GM23338 (cell line): ENCODE data around the gene FGFR2. TPM values are rescaled to one million over a fixed set of nuclear protein-coding genes. Genes with fewer than 3 reads are reported as not detected.

Source experiments
- ATAC-seq: fragments of 200-7000 bp; cut with Tn5 transposase; 3 replicates; pipeline ENCODE4 v1.9.1; 2020
- DNase-seq: peaks from one replicate; pipeline ENCODE4 v3.0.0-alpha.2; 2015; ENCODE audit warnings: low spot score
- H2AFZ ChIP-seq: fragments of 200-600 bp; sonication (generic); 2 replicates; pipeline ENCODE4 v1.8.0; 2016; ENCODE audit warnings: antibody characterized with exemption, mild to moderate bottlenecking, moderate library complexity
- H3F3A ChIP-seq: fragments of 200-600 bp; sonication (generic); replicated peaks from 2 replicates; pipeline ENCODE4 v1.8.0; 2017; ENCODE audit warnings: antibody characterized with exemption, mixed run types, low read depth
- H3K27ac ChIP-seq: fragments of 200-600 bp; sonication (generic); 2 replicates; pipeline ENCODE4 v1.6.1; 2016; ENCODE audit warnings: low read depth
- H3K27me3 ChIP-seq: fragments of 200-600 bp; sonication (generic); 2 replicates; pipeline ENCODE4 v1.8.0; 2016; ENCODE audit warnings: mild to moderate bottlenecking, mixed run types, moderate library complexity; ENCODE audit not compliant: insufficient read depth
- H3K36me3 ChIP-seq: fragments of 200-600 bp; sonication (generic); 2 replicates; pipeline ENCODE4 v1.8.0; 2016; ENCODE audit warnings: mild to moderate bottlenecking; ENCODE audit not compliant: insufficient read depth
- H3K4me1 ChIP-seq: fragments of 200-600 bp; sonication (generic); 2 replicates; pipeline ENCODE4 v1.8.0; 2016; ENCODE audit warnings: mild to moderate bottlenecking, moderate library complexity; ENCODE audit not compliant: insufficient read depth
- H3K4me2 ChIP-seq: fragments of 200-600 bp; sonication (generic); 2 replicates; pipeline ENCODE4 v1.7.1; 2017; ENCODE audit warnings: mixed run types
- H3K4me3 ChIP-seq: fragments of 200-600 bp; sonication (generic); 2 replicates; pipeline ENCODE4 v1.6.1; 2016; ENCODE audit warnings: mixed run types
- H3K79me2 ChIP-seq: fragments of 200-600 bp; sonication (generic); replicated peaks from 2 replicates; pipeline ENCODE4 v1.8.0; 2017; ENCODE audit warnings: mild to moderate bottlenecking; ENCODE audit not compliant: insufficient read depth
- H3K9me2 ChIP-seq: fragments of 200-600 bp; sonication (generic); 2 replicates; pipeline ENCODE4 v1.8.0; 2017; ENCODE audit not compliant: insufficient read depth
- H4K20me1 ChIP-seq: fragments of 200-600 bp; sonication (generic); replicated peaks from 2 replicates; pipeline ENCODE4 v1.8.0; 2017; ENCODE audit warnings: mild to moderate bottlenecking; ENCODE audit not compliant: insufficient read depth
- H3K27ac Mint-ChIP-seq: 2 replicates; pipeline ENCODE4 v1.8.0; 2020; ENCODE audit warnings: inconsistent platforms, mild to moderate bottlenecking, moderate library complexity, mixed read lengths
- H3K27me3 Mint-ChIP-seq: 3 replicates; pipeline ENCODE4 v1.8.0; 2022; ENCODE audit warnings: low read depth, mild to moderate bottlenecking, moderate library complexity, mixed read lengths, inconsistent platforms; ENCODE audit not compliant: insufficient read depth, poor library complexity
- H3K36me3 Mint-ChIP-seq: 3 replicates; pipeline ENCODE4 v1.8.0; 2021; ENCODE audit warnings: low read depth, mild to moderate bottlenecking, inconsistent platforms, moderate library complexity, mixed read lengths
- H3K4me1 Mint-ChIP-seq: 3 replicates; pipeline ENCODE4 v1.8.0; 2020; ENCODE audit warnings: mild to moderate bottlenecking, inconsistent platforms, mixed read lengths
- H3K4me3 Mint-ChIP-seq: 3 replicates; pipeline ENCODE4 v1.8.0; 2021; ENCODE audit warnings: moderate library complexity, mild to moderate bottlenecking, inconsistent platforms, mixed read lengths
- H3K9me3 Mint-ChIP-seq: 3 replicates; pipeline ENCODE4 v1.8.0; 2020; ENCODE audit warnings: moderate library complexity, mild to moderate bottlenecking, inconsistent platforms, mixed read lengths
- CTCF ChIP-seq, 2 experiments: fragments of 200-600 bp in 1 of 2; sonication (generic) in 1 of 2; conservative IDR thresholded peaks; 2 replicates each; pipeline versions ENCODE4 v1.5.1 to v1.6.1; 2016 to 2017; ENCODE audit warnings: antibody characterized with exemption in 2 of 2, low read depth in 2 of 2, mild to moderate bottlenecking in 2 of 2, moderate library complexity in 1 of 2
- STAT1 ChIP-seq: IDR thresholded peaks from one replicate; pipeline ENCODE4 v1.6.1; 2016; ENCODE audit warnings: antibody characterized with exemption; ENCODE audit not compliant: unreplicated experiment
- ZNF114 ChIP-seq: fragments of 250-450 bp; sonication (Bioruptor Pico); IDR thresholded peaks from 2 replicates; pipeline ENCODE4 v1.5.0; 2020; ENCODE audit warnings: mild to moderate bottlenecking, moderate library complexity
- ZNF462 ChIP-seq: fragments of 250-450 bp; sonication (Bioruptor Pico); IDR thresholded peaks from 2 replicates; pipeline ENCODE4 v1.5.0; 2020; ENCODE audit warnings: mild to moderate bottlenecking, moderate library complexity
- polyA plus RNA-seq: library from polyadenylated mRNA; unstranded; fragments of >200 nt; fragmentation: Nextera tagmentation; extraction: Ambion mirVana; gene quantifications from 2 replicates; pipeline ENCODE4 v1.2.1, GENCODE V29; 2016
- total RNA-seq: library from RNA; depleted of rRNA; stranded (reverse); fragments of >200 nt; shearing (Covaris generic); gene quantifications from 2 replicates; pipeline ENCODE4 v1.2.3, GENCODE V29; 2014
- TF ChIP-seq, protein P1 (sequence below): IDR thresholded peaks from 2 replicates; pipeline ENCODE4 v1.6.1; 2016; ENCODE audit warnings: antibody characterized with exemption

The FGFR2 gene
- total and polyA plus RNA-seq, 2 experiments from 2014 or later = 31.1 to 106 TPM

DNA sequence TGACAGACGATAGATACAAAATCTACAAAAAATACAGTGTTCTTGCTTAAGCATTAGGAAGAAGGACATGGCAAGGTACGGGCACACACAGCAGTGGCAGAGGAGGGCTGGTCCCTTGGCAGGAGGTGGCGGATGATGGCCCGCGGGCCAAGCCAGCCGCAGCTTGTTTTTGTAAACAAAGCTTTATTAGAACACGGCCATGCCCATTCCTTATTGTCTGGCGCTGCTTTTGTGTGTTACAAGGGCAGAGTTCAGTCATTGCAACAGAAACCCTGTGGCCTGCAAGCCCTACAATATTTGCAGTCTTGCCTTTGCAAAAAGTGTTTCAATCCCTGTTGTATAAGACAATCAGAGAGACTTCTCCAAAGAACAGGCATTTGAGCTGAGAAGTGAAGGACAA, 30.7 kb downstream of the FGFR2 start:
- H3K36me3 Mint-ChIP-seq = peaks cover 36% of the 10 kb centered on the region

More for the DNA sequence above, 30.7 kb downstream of the FGFR2 start:
- Mint-ChIP-seq H3K4me3 (no peak overlapping the region), H3K4me1 (peaks cover 65% of the 10 kb centered on the region), H3K27ac (peak overlapping the region; percentile 22; the same call in 1 of the 2 replicates), H3K9me3 (no peaks in the 10 kb centered on the region), H3K27me3 (peaks cover 4% of the 10 kb centered on the region)
- Histone ChIP-seq H3K4me1 (peaks cover 61% of the 10 kb centered on the region), H3K27ac (no peak overlapping the region), H3K36me3 (0 out of 2 replicates have a peak, but pooled peaks cover 13% of the 10 kb centered on the region), H3K9me2 (no peaks in the 10 kb centered on the region; the same call in 1 of the 2 replicates), H3K4me2 (peak overlapping the region; percentile 48; the same call in 1 of the 2 replicates), H3F3A (no peaks in the 10 kb centered on the region), H4K20me1 (peaks cover 78% of the 10 kb centered on the region), H3K79me2 (peaks cover 100% of the 10 kb centered on the region), H3K27me3 (no peaks in the 10 kb centered on the region), H2AFZ (no peak overlapping the region), H3K4me3 (no peak overlapping the region)
- ATAC-seq (no peak), DNase-seq (no peak)
- TF ChIP-seq CTCF (conservative IDR thresholded peaks at IDR 0.05; ENCODE audit: low read depth in 2 of 2) (no peak), ZNF114 (no peak), STAT1 (no peak), ZNF462 (CRISPR knock-in tag) (no peak)
- TF ChIP-seq, protein P1, sequence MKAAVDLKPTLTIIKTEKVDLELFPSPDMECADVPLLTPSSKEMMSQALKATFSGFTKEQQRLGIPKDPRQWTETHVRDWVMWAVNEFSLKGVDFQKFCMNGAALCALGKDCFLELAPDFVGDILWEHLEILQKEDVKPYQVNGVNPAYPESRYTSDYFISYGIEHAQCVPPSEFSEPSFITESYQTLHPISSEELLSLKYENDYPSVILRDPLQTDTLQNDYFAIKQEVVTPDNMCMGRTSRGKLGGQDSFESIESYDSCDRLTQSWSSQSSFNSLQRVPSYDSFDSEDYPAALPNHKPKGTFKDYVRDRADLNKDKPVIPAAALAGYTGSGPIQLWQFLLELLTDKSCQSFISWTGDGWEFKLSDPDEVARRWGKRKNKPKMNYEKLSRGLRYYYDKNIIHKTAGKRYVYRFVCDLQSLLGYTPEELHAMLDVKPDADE = no peak
